HEK293T (cell line): ENCODE data around the gene TMEM154.

Experiments
- BHLHE40 ChIP-seq: fragments of 450-650 bp; IDR thresholded peaks from 2 replicates; pipeline ENCODE4 v1.6.1; 2016; ENCODE audit warnings: mild to moderate bottlenecking, moderate library complexity, borderline replicate concordance
- CTBP1 ChIP-seq: fragments of 450-650 bp; IDR thresholded peaks from 2 replicates; pipeline ENCODE4 v1.6.1; 2016; ENCODE audit warnings: borderline replicate concordance
- ELF4 ChIP-seq: fragments of 450-650 bp; IDR thresholded peaks from 2 replicates; pipeline ENCODE4 v1.6.1; 2017; ENCODE audit warnings: antibody characterized with exemption
- FOXA1 ChIP-seq: fragments of 450-650 bp; IDR thresholded peaks from 2 replicates; pipeline ENCODE4 v1.6.1; 2016; ENCODE audit warnings: mild to moderate bottlenecking
- FOXM1 ChIP-seq: fragments of 450-650 bp; IDR thresholded peaks from 2 replicates; pipeline ENCODE4 v1.6.1; 2017; ENCODE audit warnings: mild to moderate bottlenecking, borderline replicate concordance
- L3MBTL2 ChIP-seq: fragments of 450-650 bp; conservative IDR thresholded peaks from 2 replicates; pipeline ENCODE4 v1.6.1; 2016; ENCODE audit warnings: mild to moderate bottlenecking
- LEF1 ChIP-seq: fragments of 450-650 bp; IDR thresholded peaks from 2 replicates; pipeline ENCODE4 v1.6.1; 2017; ENCODE audit warnings: mild to moderate bottlenecking, borderline replicate concordance
- PKNOX1 ChIP-seq: fragments of 450-650 bp; IDR thresholded peaks from 2 replicates; pipeline ENCODE4 v1.6.1; 2016
- SP1 ChIP-seq: fragments of 450-650 bp; IDR thresholded peaks from 2 replicates; pipeline ENCODE4 v1.6.1; 2017
- SUZ12 ChIP-seq: fragments of 450-650 bp; IDR thresholded peaks from 2 replicates; pipeline ENCODE4 v1.6.1; 2016; ENCODE audit warnings: mild to moderate bottlenecking
- ZNF384 ChIP-seq: fragments of 450-650 bp; IDR thresholded peaks from 2 replicates; pipeline ENCODE4 v1.6.1; 2016

- no peak for TF ChIP-seq SP1
- no peak for TF ChIP-seq FOXM1
- TF ChIP-seq BHLHE40: no peak
- no peak for TF ChIP-seq ELF4
- no peak for TF ChIP-seq FOXA1
- TF ChIP-seq PKNOX1: no peak
- no peak for TF ChIP-seq LEF1
- TF ChIP-seq CTBP1: no peak
- no peak for TF ChIP-seq L3MBTL2
- TF ChIP-seq ZNF384: no peak
- no peak for TF ChIP-seq SUZ12
Measured at GRCh38 chr4:152630324-152630723, 49.5 kb downstream of the TMEM154 start.
